GM19395 (cell line): ENCODE measurements around the gene BCL2L14.

Experiments used
- ATAC-seq: cut with Tn5 transposase; IDR thresholded peaks from one replicate; pipeline ENCODE4 v1.9.1; 2021; ENCODE audit warnings: mild to moderate bottlenecking, moderate library complexity; ENCODE audit not compliant: unreplicated experiment

BCL2L14 gene

DNA sequence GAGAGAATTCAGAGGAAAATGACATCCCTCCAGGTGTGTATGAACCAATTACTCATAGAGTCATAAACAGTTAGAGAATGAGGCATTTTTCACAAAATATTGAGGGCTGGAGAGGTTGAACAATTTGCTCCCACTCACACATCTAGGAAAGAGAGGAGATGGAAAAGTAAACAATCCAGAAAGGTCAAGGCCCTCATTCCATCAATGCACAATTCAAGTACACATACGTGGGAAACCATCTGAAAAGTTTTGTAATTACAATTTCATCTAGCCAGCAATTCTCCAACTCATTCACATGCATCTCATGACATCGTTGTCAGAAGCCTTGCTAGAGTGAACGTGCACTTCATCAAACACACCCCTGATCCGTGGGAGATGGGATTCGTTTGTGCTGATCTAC lies 15.7 kb upstream of the BCL2L14 start:
- ATAC-seq = no peak

- ATAC-seq = no peak
Measured at GRCh38 chr12:12056951-12057350, 13.8 kb upstream of the BCL2L14 start.

GRCh38 chr12:12064596-12064995 lies 6.1 kb upstream of the BCL2L14 start:
- no peak for ATAC-seq

DNA sequence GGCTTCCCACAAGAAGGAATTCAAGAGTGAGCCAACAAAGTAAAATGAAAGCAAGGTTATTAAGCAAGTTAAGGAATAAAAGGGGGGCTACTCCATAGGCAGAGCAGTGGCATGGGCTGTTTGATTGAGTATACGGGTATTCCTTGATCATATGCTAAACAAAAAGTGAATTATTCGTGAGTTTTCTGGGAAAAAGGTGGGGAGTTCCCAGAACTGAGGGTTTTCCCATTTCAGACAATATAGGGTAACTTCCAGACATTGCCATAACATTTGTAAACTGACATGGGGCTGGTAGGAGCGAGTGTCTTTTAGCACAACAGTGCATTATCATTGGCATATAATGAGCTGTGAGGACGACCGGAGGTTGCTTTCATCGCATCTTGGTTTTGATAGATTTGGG lies 2.0 kb upstream of the BCL2L14 start:
- no peak for ATAC-seq

GRCh38 chr12:12069821-12070548 lies 754 bp upstream of the BCL2L14 start:
- no peak for ATAC-seq

GRCh38 chr12:12072064-12072760 lies 1.5 kb downstream of the BCL2L14 start:
- peak; percentile 56 for ATAC-seq

GRCh38 chr12:12079291-12079690 lies 8.6 kb downstream of the BCL2L14 start:
- no peak for ATAC-seq

- peak; percentile 71 for ATAC-seq
Measured at GRCh38 chr12:12081836-12082497, 11.2 kb downstream of the BCL2L14 start.

- ATAC-seq = no peak
Measured at GRCh38 chr12:12083688-12084087, 12.9 kb downstream of the BCL2L14 start.

DNA sequence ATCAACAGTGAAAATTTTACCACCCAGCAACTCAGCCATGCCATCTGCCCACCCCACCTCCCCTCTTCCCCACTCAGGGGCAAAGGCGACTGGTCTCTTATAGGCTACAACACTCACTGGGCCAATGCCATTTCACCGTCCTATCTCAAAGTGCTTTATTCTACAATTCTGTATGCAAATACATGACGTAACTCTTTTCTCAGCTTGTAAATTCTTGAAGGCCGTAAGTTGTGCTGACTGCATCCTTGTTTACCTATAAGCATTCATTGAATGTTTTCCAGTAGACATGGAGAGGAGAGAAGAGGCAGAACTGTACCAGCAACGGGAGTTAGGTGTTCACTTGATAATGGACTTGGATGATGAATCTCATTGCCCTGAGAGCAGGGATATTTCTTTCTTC lies 15.6 kb downstream of the BCL2L14 start:
- no peak for ATAC-seq

DNA sequence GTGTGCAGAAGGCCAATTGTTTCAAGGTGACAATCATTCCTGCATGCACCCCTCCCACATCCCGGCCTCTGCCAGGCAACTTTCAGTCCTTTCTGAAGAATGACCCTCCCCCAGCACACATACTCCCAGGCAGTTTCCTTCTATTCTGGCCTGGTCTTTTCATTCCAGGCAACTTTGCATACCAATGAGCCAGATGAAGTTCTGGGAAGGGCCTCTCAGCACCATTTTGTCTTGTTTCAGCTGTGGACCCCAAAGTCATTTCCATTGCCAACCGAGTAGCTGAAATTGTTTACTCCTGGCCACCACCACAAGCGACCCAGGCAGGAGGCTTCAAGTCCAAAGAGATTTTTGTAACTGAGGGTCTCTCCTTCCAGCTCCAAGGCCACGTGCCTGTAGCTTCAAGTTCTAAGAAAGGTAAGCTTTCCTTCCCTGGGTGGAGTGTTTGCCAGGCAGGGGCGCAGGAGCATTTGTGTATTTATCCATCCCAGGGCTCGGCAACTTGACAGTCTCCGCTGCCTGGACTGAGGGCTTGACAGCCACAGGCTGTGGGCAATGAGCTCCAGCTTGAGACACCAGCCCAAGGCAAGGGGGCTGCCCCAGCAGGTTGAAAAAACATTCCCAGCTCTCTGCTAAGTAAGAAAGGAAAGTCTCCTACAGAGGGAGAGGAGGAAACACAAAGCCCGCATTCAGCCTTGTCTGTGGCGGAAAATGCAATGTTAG lies 16.4 kb downstream of the BCL2L14 start:
- ATAC-seq = no peak

- no peak for ATAC-seq
Measured at GRCh38 chr12:12087693-12088034, 16.9 kb downstream of the BCL2L14 start.

- no peak for ATAC-seq
Measured at GRCh38 chr12:12088147-12088546, 17.4 kb downstream of the BCL2L14 start.

DNA sequence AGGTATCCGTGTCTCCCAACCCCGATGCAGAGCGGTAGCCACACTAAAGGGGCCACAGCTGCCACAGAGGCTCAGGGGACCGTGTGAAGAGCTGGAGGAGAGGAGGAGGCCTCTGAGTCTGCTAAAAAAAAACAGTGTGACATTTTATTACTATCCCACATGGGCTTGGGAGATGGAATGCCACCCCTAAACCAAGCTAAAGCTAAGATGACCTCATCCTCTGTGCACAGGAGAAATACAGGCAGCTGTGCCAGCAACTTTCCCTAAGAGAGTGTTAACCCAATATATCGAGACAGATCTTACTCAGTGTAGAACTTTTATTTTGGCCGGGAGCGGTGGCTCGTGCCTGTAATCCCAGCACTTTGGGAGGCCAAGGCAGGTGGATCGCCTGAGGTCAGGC lies 18.0 kb downstream of the BCL2L14 start:
- no peak for ATAC-seq

DNA sequence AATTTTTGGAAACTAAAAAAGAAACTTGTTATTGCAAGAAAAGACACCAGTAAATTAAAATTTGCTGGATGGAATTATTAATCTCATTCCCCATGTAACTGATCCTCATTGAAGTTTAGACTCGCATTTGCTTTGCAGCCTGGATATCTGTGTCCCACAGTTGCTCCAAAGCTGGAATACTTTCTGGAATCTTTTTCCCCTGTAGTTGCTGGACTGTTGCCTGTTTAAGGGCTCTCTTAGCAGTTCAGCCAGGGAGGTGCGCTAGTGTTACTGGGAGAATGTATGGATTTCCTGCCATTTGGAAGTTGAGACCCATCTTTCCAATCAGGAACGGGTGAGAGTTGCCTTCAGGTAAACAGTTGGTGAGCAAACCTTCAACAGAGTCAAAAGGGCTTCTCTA lies 20.3 kb downstream of the BCL2L14 start:
- no peak for ATAC-seq

GRCh38 chr12:12091977-12092663 lies 21.4 kb downstream of the BCL2L14 start:
- ATAC-seq = no peak

DNA sequence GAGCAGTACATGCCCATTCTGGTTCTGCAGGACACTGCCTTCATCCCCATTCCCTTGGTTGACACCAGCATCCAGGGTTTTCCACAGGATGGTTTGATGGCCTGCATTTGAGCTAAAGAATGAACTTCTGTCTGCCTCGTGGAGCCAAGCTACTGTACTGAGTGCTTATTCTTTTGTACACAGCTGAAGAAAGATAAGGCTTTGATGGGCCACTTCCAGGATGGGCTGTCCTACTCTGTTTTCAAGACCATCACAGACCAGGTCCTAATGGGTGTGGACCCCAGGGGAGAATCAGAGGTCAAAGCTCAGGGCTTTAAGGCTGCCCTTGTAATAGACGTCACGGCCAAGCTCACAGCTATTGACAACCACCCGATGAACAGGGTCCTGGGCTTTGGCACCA lies 23.7 kb downstream of the BCL2L14 start:
- no peak for ATAC-seq

DNA sequence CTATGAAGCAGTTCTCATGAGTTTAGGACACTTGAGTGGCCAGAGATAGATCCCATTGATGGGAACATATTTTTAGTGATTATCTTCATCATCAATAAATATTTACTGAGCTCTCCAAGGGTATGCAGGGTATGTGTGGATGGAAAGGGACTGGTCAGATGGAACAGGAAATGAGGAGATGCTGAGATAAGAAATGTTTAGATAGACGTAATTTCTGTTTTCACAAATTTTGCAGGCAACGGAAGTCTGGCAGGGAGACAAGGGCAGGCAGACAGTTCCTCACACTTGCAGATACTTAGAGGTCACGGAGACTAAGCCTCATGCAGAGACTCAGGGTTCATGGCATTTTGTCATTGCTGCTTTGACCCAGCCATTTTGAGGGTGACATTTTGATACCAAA lies 24.3 kb downstream of the BCL2L14 start:
- no peak for ATAC-seq

- ATAC-seq = no peak
Measured at GRCh38 chr12:12097891-12098690, 27.4 kb downstream of the BCL2L14 start.

DNA sequence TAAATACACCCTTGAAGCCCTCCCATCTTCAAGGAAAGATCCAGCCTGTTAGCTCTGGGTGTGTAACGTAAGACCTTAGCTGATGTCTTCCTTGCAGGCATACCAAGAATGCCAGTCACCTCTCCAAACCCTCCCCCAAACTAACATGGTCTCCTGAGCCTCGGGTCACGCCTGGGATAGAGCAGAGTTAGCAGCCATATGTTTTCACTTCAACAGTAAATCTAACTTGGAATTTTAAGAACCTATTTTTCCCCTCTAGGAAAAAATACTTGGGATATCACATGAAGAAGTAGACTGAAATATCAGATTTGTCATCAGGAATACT lies 27.9 kb downstream of the BCL2L14 start:
- ATAC-seq = no peak
